GM19238 (cell line): ENCODE results near the gene ITGAV.

Source experiments
- DNase-seq: peaks from one replicate; pipeline ENCODE4 v3.0.0; 2011; ENCODE audit warnings: low spot score; ENCODE audit not compliant: insufficient read length

Gene ITGAV

GRCh38 chr2:186612026-186612425 is 22.2 kb downstream of the ITGAV start:
- no peak for DNase-seq

- DNase-seq = no peak
Measured at GRCh38 chr2:186612555-186613440, 22.9 kb downstream of the ITGAV start.

GRCh38 chr2:186614373-186614772 is 24.5 kb downstream of the ITGAV start:
- no peak for DNase-seq

- DNase-seq = no peak
Measured at GRCh38 chr2:186617148-186617547, 27.3 kb downstream of the ITGAV start.

- no peak for DNase-seq
Measured at GRCh38 chr2:186617771-186618170, 27.9 kb downstream of the ITGAV start.

GRCh38 chr2:186618696-186619095 is 28.8 kb downstream of the ITGAV start:
- no peak for DNase-seq

GRCh38 chr2:186623084-186623483 is 33.2 kb downstream of the ITGAV start:
- DNase-seq = no peak

- no peak for DNase-seq
Measured at GRCh38 chr2:186624276-186624675, 34.4 kb downstream of the ITGAV start.

- no peak for DNase-seq
Measured at GRCh38 chr2:186629250-186629996, 39.6 kb downstream of the ITGAV start.

GRCh38 chr2:186632417-186632816 is 42.6 kb downstream of the ITGAV start:
- DNase-seq = no peak

GRCh38 chr2:186634701-186635100 is 44.8 kb downstream of the ITGAV start:
- DNase-seq = no peak

GRCh38 chr2:186636800-186637496 is 47.1 kb downstream of the ITGAV start:
- DNase-seq = no peak

- DNase-seq = no peak
Measured at GRCh38 chr2:186637497-186637800, 47.6 kb downstream of the ITGAV start.

GRCh38 chr2:186639939-186640338 is 50.1 kb downstream of the ITGAV start:
- no peak for DNase-seq

- no peak for DNase-seq
Measured at GRCh38 chr2:186641132-186641806, 51.4 kb downstream of the ITGAV start.

GRCh38 chr2:186641807-186642321 is 52.0 kb downstream of the ITGAV start:
- no peak for DNase-seq

- DNase-seq = no peak
Measured at GRCh38 chr2:186644791-186645190, 54.9 kb downstream of the ITGAV start.

GRCh38 chr2:186645999-186646398 is 56.1 kb downstream of the ITGAV start:
- no peak for DNase-seq

GRCh38 chr2:186648130-186648529 is 58.3 kb downstream of the ITGAV start:
- no peak for DNase-seq

- no peak for DNase-seq
Measured at GRCh38 chr2:186653511-186653910, 63.7 kb downstream of the ITGAV start.

- no peak for DNase-seq
Measured at GRCh38 chr2:186659383-186659782, 69.5 kb downstream of the ITGAV start.
